Keratinocyte (primary cell): ENCODE results near the gene TMTC2. TPM values are rescaled to one million over a fixed set of nuclear protein-coding genes. Genes with fewer than 3 reads are reported as not detected.

Source experiments
- DNase-seq: peaks from one replicate; pipeline ENCODE4 v3.0.0-alpha.2; 2011; ENCODE audit warnings: low read depth, missing footprints, low spot score
- FAIRE-seq: peaks from 2 replicates; lab custom pipeline; 2011; peaks lifted over from hg19 to GRCh38; lab: Jason Lieb, UNC
- H2AFZ ChIP-seq: 2 replicates; pipeline ENCODE4 v1.6.0; 2012; ENCODE audit warnings: low read length, control low read depth, inconsistent platforms; ENCODE audit not compliant: control insufficient read depth
- H3K27ac ChIP-seq: 2 replicates; pipeline ENCODE4 v1.5.1; 2011; ENCODE audit warnings: low read length; ENCODE audit not compliant: control insufficient read depth, insufficient read depth
- H3K27me3 ChIP-seq: 3 replicates; pipeline ENCODE4 v1.6.0; 2011; ENCODE audit warnings: low read length; ENCODE audit not compliant: control insufficient read depth, insufficient read depth; ENCODE audit errors: extremely low read depth
- H3K36me3 ChIP-seq, 2 experiments: 2 replicates in 1 of 2; 3 replicates in 1 of 2; pipeline ENCODE4 v1.5.1; 2011; ENCODE audit warnings: low read length in 2 of 2, mild to moderate bottlenecking in 1 of 2; ENCODE audit not compliant: control insufficient read depth in 2 of 2, insufficient read depth in 2 of 2; ENCODE audit errors: extremely low read depth in 1 of 2
- H3K4me1 ChIP-seq: 3 replicates; pipeline ENCODE4 v1.5.1; 2011; ENCODE audit warnings: low read length; ENCODE audit not compliant: control insufficient read depth, insufficient read depth; ENCODE audit errors: extremely low read depth
- H3K4me2 ChIP-seq: 3 replicates; pipeline ENCODE4 v1.6.0; 2011; ENCODE audit warnings: low read depth, low read length; ENCODE audit not compliant: control insufficient read depth, insufficient read depth; ENCODE audit errors: extremely low read depth
- H3K4me3 ChIP-seq, 3 experiments: fragments of 200-600 bp in 1 of 3; sonication (generic) in 1 of 3; 2 replicates in 2 of 3; 3 replicates in 1 of 3; pipeline ENCODE4 v1.5.1; 2011 to 2016; ENCODE audit warnings: low read length in 3 of 3, mild to moderate bottlenecking in 3 of 3, control low read depth in 2 of 3, inconsistent platforms in 1 of 3, low read depth in 1 of 3, mixed read lengths in 1 of 3, mixed run types in 1 of 3, moderate library complexity in 1 of 3; ENCODE audit not compliant: control insufficient read depth in 2 of 3, insufficient read depth in 2 of 3; ENCODE audit errors: extremely low read depth in 1 of 3
- H3K79me2 ChIP-seq: 2 replicates; pipeline ENCODE4 v1.6.0; 2012; ENCODE audit warnings: low read length; ENCODE audit not compliant: control insufficient read depth, insufficient read depth
- H3K9ac ChIP-seq: 3 replicates; pipeline ENCODE4 v1.6.0; 2011; ENCODE audit warnings: low read length; ENCODE audit not compliant: control insufficient read depth, insufficient read depth; ENCODE audit errors: extremely low read depth
- H3K9me1 ChIP-seq: 3 replicates; pipeline ENCODE4 v1.6.0; 2011; ENCODE audit warnings: low read length; ENCODE audit not compliant: control insufficient read depth, insufficient read depth; ENCODE audit errors: extremely low read depth
- H3K9me3 ChIP-seq: 2 replicates; pipeline ENCODE4 v1.5.1; 2012; ENCODE audit warnings: low read depth, low read length; ENCODE audit not compliant: control insufficient read depth
- H4K20me1 ChIP-seq: 3 replicates; pipeline ENCODE4 v1.6.0; 2011; ENCODE audit warnings: low read length; ENCODE audit not compliant: control insufficient read depth, insufficient read depth; ENCODE audit errors: extremely low read depth
- CTCF ChIP-seq, 3 experiments: IDR thresholded peaks in 1 of 3; conservative IDR thresholded peaks in 1 of 3; optimal IDR thresholded peaks in 1 of 3; 2 replicates in 2 of 3; 3 replicates in 1 of 3; pipeline versions ENCODE3 to v1.5.1; 2011; ENCODE audit warnings: low read length in 3 of 3, mild to moderate bottlenecking in 3 of 3, moderate library complexity in 2 of 3, control low read depth in 1 of 3, inconsistent platforms in 1 of 3; ENCODE audit not compliant: insufficient read depth in 2 of 3; ENCODE audit errors: extremely low read depth in 1 of 3
- EZH2 ChIP-seq: IDR thresholded peaks from one replicate; pipeline ENCODE4 v1.6.1; 2012; ENCODE audit warnings: inconsistent platforms, mild to moderate bottlenecking, low read length, moderate library complexity
- dilution Hi-C: fragments of 300-500 bp; cut with MboI; formaldehyde crosslinking; loops from one replicate; pipeline ENCODE4 v1.7.0; 2020; ENCODE audit warnings: low sequenced_read_pairs; ENCODE audit not compliant: extremely low pct_ligation_motif_present
- polyA plus RNA-seq, 5 experiments: library from polyadenylated mRNA; depleted of rRNA in 3 of 5; stranded (reverse) in 3 of 5; stranded (forward) in 1 of 5; unstranded in 1 of 5; fragments of >200 nt; gene quantifications; 1 replicate in 1 of 5; 2 replicates in 3 of 5; 3 replicates in 1 of 5; pipeline versions ENCODE4 v1.2.1 to v1.2.3, GENCODE V29; 2011 to 2012; ENCODE audit warnings: missing spikeins in 2 of 5, low read depth in 1 of 5, low replicate concordance in 1 of 5

The TMTC2 gene
- polyA plus RNA-seq, 1 donor (not counting 4 experiments of a cell fraction or from before 2014, with no cell fraction given) = 3.8 TPM

- dilution Hi-C loops = no loop called here
- Histone ChIP-seq H4K20me1 (no peaks in the 10 kb centered on the region), H3K9ac (no peak overlapping the region), H3K9me3 (no peaks in the 10 kb centered on the region), H3K4me1 (no peaks in the 10 kb centered on the region), H3K36me3 (no peaks in the 10 kb centered on the region), H3K9me1 (no peaks in the 10 kb centered on the region), H3K4me3 (no peak overlapping the region), H2AFZ (no peak overlapping the region), H3K79me2 (no peaks in the 10 kb centered on the region), H3K4me2 (no peak overlapping the region), H3K27ac (no peak overlapping the region), H3K27me3 (no peaks in the 10 kb centered on the region)
- FAIRE-seq (no peak), DNase-seq (no peak)
- TF ChIP-seq CTCF (optimal IDR thresholded peaks at IDR 0.05 in 1 of 3, IDR thresholded peaks at IDR 0.05 in 1 of 3, conservative IDR thresholded peaks at IDR 0.05 in 1 of 3; ENCODE audit: extremely low read depth in 1 of 3, insufficient read depth in 2 of 3, low read length in 3 of 3) (no peak), EZH2 (no peak)
Observed at GRCh38 chr12:83082690-83083276, 396.1 kb downstream of the TMTC2 start.

- Histone ChIP-seq H3K27ac (no peak overlapping the region), H3K27me3 (no peaks in the 10 kb centered on the region), H3K4me1 (no peaks in the 10 kb centered on the region), H4K20me1 (no peaks in the 10 kb centered on the region), H3K9ac (no peak overlapping the region), H3K79me2 (no peaks in the 10 kb centered on the region), H2AFZ (no peak overlapping the region), H3K9me3 (no peaks in the 10 kb centered on the region), H3K9me1 (no peaks in the 10 kb centered on the region), H3K36me3 (no peaks in the 10 kb centered on the region), H3K4me3 (no peak overlapping the region), H3K4me2 (no peak overlapping the region)
- FAIRE-seq (no peak), DNase-seq (no peak)
- dilution Hi-C loops = no loop called here
- TF ChIP-seq EZH2 (no peak), CTCF (optimal IDR thresholded peaks at IDR 0.05 in 1 of 3, IDR thresholded peaks at IDR 0.05 in 1 of 3, conservative IDR thresholded peaks at IDR 0.05 in 1 of 3; ENCODE audit: extremely low read depth in 1 of 3, insufficient read depth in 2 of 3, low read length in 3 of 3) (no peak)
Observed at GRCh38 chr12:83083616-83084015, 396.9 kb downstream of the TMTC2 start.
